KMS-11 (cell line): Measurements from ENCODE around the gene DCAF5.
"Not testable (repeated sequence)": the region's sequence is repeated elsewhere in the genome, so short reads cannot be mapped to it uniquely, and the experiment has no call there.

Source experiments
- H2AFZ ChIP-seq: fragments of 200-600 bp; sonication (generic); 2 replicates; pipeline ENCODE4 v1.6.1; 2016; ENCODE audit warnings: antibody characterized with exemption, mixed run types, low read depth
- H3K27ac ChIP-seq: fragments of 200-600 bp; sonication (generic); 2 replicates; pipeline ENCODE4 v1.6.1; 2016; ENCODE audit warnings: mild to moderate bottlenecking, mixed run types
- H3K27me3 ChIP-seq: fragments of 200-600 bp; sonication (generic); 2 replicates; pipeline ENCODE4 v1.6.1; 2017; ENCODE audit warnings: mild to moderate bottlenecking, low read depth, mixed run types, moderate library complexity; ENCODE audit not compliant: insufficient read depth
- H3K36me3 ChIP-seq: fragments of 200-600 bp; sonication (generic); 2 replicates; pipeline ENCODE4 v1.6.1; 2017; ENCODE audit warnings: mild to moderate bottlenecking, mixed run types; ENCODE audit not compliant: insufficient read depth
- H3K4me1 ChIP-seq: fragments of 200-600 bp; sonication (generic); 2 replicates; pipeline ENCODE4 v1.6.1; 2016; ENCODE audit warnings: mild to moderate bottlenecking, low read depth, mixed run types; ENCODE audit not compliant: poor library complexity, severe bottlenecking
- H3K4me2 ChIP-seq: fragments of 200-600 bp; sonication (generic); 2 replicates; pipeline ENCODE4 v1.7.0; 2016; ENCODE audit warnings: mild to moderate bottlenecking, mixed run types
- H3K4me3 ChIP-seq: fragments of 200-600 bp; sonication (generic); IDR thresholded peaks from 2 replicates; pipeline ENCODE4 v1.6.1; 2017; ENCODE audit warnings: low read depth, low read length, mixed read lengths; ENCODE audit not compliant: insufficient read depth
- H3K79me2 ChIP-seq: fragments of 200-600 bp; sonication (generic); 2 replicates; pipeline ENCODE4 v1.6.1; 2016; ENCODE audit warnings: low read depth, mixed run types; ENCODE audit not compliant: insufficient read depth
- H3K9ac ChIP-seq: fragments of 200-600 bp; sonication (generic); 2 replicates; pipeline ENCODE4 v1.6.1; 2016; ENCODE audit warnings: mild to moderate bottlenecking, mixed run types
- H4K20me1 ChIP-seq: fragments of 200-600 bp; sonication (generic); 2 replicates; pipeline ENCODE4 v1.6.1; 2016; ENCODE audit warnings: mild to moderate bottlenecking, mixed run types; ENCODE audit not compliant: insufficient read depth
- CTCF ChIP-seq: fragments of 200-600 bp; sonication (generic); conservative IDR thresholded peaks from 2 replicates; pipeline ENCODE4 v1.6.1; 2017; ENCODE audit warnings: low read depth, mild to moderate bottlenecking, antibody characterized with exemption, low read length, moderate library complexity, mixed read lengths

The DCAF5 gene

DNA sequence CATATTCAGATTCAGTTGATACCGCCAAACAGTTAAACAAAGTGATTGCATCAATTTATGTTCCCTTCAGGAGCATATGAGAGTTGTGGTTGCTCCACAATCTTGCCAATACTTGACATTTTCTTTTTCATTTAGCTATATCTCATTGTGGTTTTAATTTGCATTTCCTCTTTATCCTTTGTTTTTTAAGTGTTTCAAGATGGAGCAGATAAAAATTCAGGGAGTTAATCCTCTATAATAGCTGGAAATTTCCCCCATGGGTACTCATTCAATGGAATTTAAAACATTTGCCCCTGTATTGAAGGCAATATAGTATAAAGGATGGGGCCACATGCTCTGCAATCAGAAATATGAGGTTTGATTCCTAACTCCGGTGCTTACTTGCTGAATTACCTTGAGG is 37.3 kb upstream of the DCAF5 start:
- H3K4me2 ChIP-seq, result no peak overlapping the region
- no peak overlapping the region for H2AFZ ChIP-seq
- no peak overlapping the region for H3K9ac ChIP-seq
- peaks cover 8% of the 10 kb centered on the region for H3K4me1 ChIP-seq
- no peaks in the 10 kb centered on the region for H3K27me3 ChIP-seq
- H3K4me3 ChIP-seq, result no peak overlapping the region
- no peaks in the 10 kb centered on the region for H3K79me2 ChIP-seq
- TF ChIP-seq CTCF, result no peak
- no peak overlapping the region for H3K27ac ChIP-seq
- H3K36me3 ChIP-seq, result no peaks in the 10 kb centered on the region
- H4K20me1 ChIP-seq, result no peaks in the 10 kb centered on the region

DNA sequence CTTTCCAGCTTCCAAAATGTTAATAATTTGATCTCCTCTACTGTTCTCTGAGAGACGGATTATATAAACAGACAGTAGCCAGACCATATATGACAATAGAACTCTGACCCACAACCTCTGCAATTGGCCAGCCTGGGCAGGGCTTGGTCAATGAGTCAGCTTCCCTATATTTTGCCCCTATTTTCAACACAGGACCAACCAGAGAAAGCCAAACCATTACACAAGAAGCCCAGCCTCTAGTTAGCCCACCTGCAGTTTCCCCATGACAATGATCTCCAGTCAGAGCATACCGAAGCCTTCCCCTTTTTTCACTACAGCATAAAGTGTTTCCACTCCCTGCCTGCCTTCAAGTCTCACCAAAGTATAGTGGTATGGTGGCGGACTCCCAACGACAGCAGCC is 30.8 kb upstream of the DCAF5 start:
- Histone ChIP-seq H3K9ac (no peak overlapping the region), H3K36me3 (no peaks in the 10 kb centered on the region), H3K79me2 (no peaks in the 10 kb centered on the region), H3K4me2 (no peak overlapping the region), H2AFZ (no peak overlapping the region), H4K20me1 (no peaks in the 10 kb centered on the region), H3K4me3 (no peak overlapping the region), H3K27me3 (no peaks in the 10 kb centered on the region), H3K4me1 (no peaks in the 10 kb centered on the region), H3K27ac (no peak overlapping the region)
- TF ChIP-seq CTCF, result no peak

GRCh38 chr14:69182580-69182979 is 29.7 kb upstream of the DCAF5 start:
- not testable (repeated sequence) for H3K36me3 ChIP-seq, H4K20me1 ChIP-seq, H3K9ac ChIP-seq, H3K27ac ChIP-seq, H3K79me2 ChIP-seq, H3K4me3 ChIP-seq, H2AFZ ChIP-seq, H3K4me2 ChIP-seq, H3K27me3 ChIP-seq, H3K4me1 ChIP-seq

DNA sequence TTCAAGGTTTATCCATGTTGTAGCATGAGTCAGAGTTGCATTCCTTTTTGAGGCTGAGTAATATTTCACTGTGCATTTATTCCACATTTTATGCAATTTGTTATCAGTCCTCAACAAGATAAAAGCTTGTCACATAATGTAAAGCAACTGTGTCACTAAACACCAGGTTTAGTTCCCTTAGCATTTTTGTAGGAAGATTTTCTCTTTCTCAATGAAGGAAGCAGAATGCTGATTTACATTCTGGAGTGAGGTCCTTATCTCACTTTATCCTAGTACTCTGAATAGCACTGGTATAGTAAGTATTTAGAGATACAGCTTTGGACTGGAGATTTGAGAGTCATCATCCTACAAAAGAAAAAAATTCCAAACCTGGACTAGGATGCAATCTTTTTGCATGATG is 28.6 kb upstream of the DCAF5 start:
- Histone ChIP-seq H3K27me3 (no peaks in the 10 kb centered on the region), H3K9ac (no peak overlapping the region), H2AFZ (no peak overlapping the region), H3K36me3 (no peaks in the 10 kb centered on the region), H3K27ac (no peak overlapping the region), H3K79me2 (no peaks in the 10 kb centered on the region), H3K4me2 (no peak overlapping the region), H3K4me1 (no peaks in the 10 kb centered on the region), H3K4me3 (no peak overlapping the region), H4K20me1 (no peaks in the 10 kb centered on the region)
- no peak for TF ChIP-seq CTCF

DNA sequence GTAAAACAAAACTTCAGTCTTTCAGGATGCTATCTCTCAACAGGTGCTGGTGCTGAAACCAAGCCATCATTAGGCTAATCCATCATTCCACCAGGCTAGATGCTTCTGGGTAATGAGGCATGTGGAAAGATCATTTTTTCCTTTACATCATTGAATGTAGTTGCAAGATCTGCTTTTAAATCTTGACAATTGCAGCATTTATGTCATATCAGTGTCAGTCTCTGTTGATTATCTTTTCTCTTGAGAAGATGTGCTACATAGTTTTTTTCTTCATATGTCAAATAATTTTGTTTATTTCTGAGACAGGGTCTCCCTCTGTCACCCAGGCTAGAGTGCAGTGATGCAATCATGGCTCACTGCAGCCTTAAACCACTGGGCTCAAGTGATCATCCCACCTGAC is 22.2 kb upstream of the DCAF5 start:
- Histone ChIP-seq H3K79me2 (no peaks in the 10 kb centered on the region), H3K27me3 (no peaks in the 10 kb centered on the region), H3K4me2 (no peak overlapping the region), H3K9ac (no peak overlapping the region), H4K20me1 (no peaks in the 10 kb centered on the region), H3K4me1 (no peaks in the 10 kb centered on the region), H3K36me3 (no peaks in the 10 kb centered on the region), H3K27ac (no peak overlapping the region), H3K4me3 (no peak overlapping the region), H2AFZ (no peak overlapping the region)
- TF ChIP-seq CTCF, result no peak
